GM06990 (cell line): Measurements from ENCODE around the gene FCHSD2.

ENCODE experiments used
- DNase-seq: peaks from one replicate; pipeline ENCODE4 v3.0.0-alpha.2; 2011; ENCODE audit not compliant: insufficient read length; ENCODE audit errors: extremely low read depth
- H3K27me3 ChIP-seq: replicated peaks from 2 replicates; pipeline ENCODE4 v1.6.0; 2011; ENCODE audit warnings: low read length; ENCODE audit not compliant: control insufficient read depth, insufficient read depth
- H3K36me3 ChIP-seq: 2 replicates; pipeline ENCODE4 v1.5.1; 2011; ENCODE audit warnings: low read length; ENCODE audit not compliant: control insufficient read depth, insufficient read depth
- H3K4me3 ChIP-seq: replicated peaks from 2 replicates; pipeline ENCODE4 v1.5.1; 2011; ENCODE audit warnings: low read depth, mild to moderate bottlenecking, control low read depth, low read length
- CTCF ChIP-seq: IDR thresholded peaks from 2 replicates; pipeline ENCODE4 v1.5.1; 2011; ENCODE audit warnings: low read length, control low read depth, mild to moderate bottlenecking, inconsistent platforms; ENCODE audit not compliant: insufficient read depth, poor library complexity, severe bottlenecking

Gene FCHSD2

GRCh38 chr11:72943664-72944063, 198.5 kb downstream of the FCHSD2 start:
- no peak for DNase-seq
- no peak for TF ChIP-seq CTCF
- H3K27me3 ChIP-seq = no peaks in the 10 kb centered on the region
- no peaks in the 10 kb centered on the region; the same call in 1 of the 2 replicates for H3K36me3 ChIP-seq
- H3K4me3 ChIP-seq = no peak overlapping the region

- DNase-seq = no peak
- Histone ChIP-seq H3K36me3 (no peaks in the 10 kb centered on the region; the same call in none of the 2 replicates), H3K4me3 (no peak overlapping the region), H3K27me3 (no peaks in the 10 kb centered on the region)
- no peak for TF ChIP-seq CTCF
Observed at GRCh38 chr11:72940417-72940816, 201.7 kb downstream of the FCHSD2 start.

- Histone ChIP-seq H3K27me3 (no peaks in the 10 kb centered on the region), H3K36me3 (no peaks in the 10 kb centered on the region; the same call in none of the 2 replicates), H3K4me3 (no peak overlapping the region)
- TF ChIP-seq CTCF = no peak
- DNase-seq = no peak
Observed at GRCh38 chr11:72939031-72939430, 203.1 kb downstream of the FCHSD2 start.

GRCh38 chr11:72937439-72937838, 204.7 kb downstream of the FCHSD2 start:
- no peak for DNase-seq
- no peaks in the 10 kb centered on the region for H3K27me3 ChIP-seq
- TF ChIP-seq CTCF = no peak
- no peak overlapping the region for H3K4me3 ChIP-seq
- peaks cover 2% of the 10 kb centered on the region for H3K36me3 ChIP-seq

DNA sequence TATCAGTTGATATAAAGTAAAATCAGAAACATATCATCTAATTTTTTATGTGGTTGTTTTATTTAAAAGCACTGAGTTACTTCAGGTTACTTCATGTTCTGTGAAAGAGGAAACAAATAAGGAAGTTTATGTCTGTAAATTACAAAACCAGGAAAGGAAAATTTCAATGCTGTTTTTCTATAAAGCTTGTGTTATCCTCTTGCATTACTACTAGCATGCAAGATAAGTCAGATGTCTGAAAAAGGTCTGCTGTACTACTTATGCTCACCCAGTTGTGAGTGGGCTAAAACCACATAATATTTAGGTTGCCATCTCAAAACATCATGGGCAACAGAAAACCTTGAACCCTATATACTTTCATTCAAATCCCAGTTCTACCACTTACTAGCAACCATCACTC, 206.4 kb downstream of the FCHSD2 start:
- Histone ChIP-seq H3K36me3 (peaks cover 2% of the 10 kb centered on the region), H3K27me3 (no peaks in the 10 kb centered on the region), H3K4me3 (no peak overlapping the region)
- DNase-seq = no peak
- TF ChIP-seq CTCF = no peak

DNA sequence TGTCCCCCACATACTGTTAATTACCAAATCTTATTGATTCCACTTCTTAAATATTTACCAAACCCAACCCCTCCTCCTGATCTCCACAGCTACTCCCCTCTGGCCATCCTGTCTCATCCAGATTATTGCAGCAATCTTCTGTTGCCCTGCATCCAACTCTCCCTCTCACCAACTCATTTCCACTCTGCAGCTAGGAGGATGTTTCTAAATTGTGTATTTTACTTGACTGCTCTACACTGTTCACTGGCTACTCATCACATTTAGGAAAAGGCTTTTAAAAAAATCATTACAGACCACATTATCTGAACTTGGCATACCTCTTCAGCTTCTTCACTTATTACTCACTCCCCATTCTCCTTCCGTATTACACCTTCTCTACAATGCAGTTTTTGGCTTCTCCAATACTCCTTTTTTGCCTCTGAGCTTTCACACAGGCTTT, 210.0 kb downstream of the FCHSD2 start:
- Histone ChIP-seq H3K27me3 (no peaks in the 10 kb centered on the region), H3K4me3 (no peak overlapping the region), H3K36me3 (peaks cover 4% of the 10 kb centered on the region)
- TF ChIP-seq CTCF = no peak
- DNase-seq = no peak
